Measurements from ENCODE around the gene PNMA8A. TPM values are rescaled to one million over a fixed set of nuclear protein-coding genes. Genes with fewer than 3 reads are reported as not detected.
A peak's percentile ranks its signal among the peaks of the same experiment; 100 is the strongest.

The PNMA8A gene
- total RNA-seq, 1 donor from 2014 or later, result 8.4 TPM

DNA sequence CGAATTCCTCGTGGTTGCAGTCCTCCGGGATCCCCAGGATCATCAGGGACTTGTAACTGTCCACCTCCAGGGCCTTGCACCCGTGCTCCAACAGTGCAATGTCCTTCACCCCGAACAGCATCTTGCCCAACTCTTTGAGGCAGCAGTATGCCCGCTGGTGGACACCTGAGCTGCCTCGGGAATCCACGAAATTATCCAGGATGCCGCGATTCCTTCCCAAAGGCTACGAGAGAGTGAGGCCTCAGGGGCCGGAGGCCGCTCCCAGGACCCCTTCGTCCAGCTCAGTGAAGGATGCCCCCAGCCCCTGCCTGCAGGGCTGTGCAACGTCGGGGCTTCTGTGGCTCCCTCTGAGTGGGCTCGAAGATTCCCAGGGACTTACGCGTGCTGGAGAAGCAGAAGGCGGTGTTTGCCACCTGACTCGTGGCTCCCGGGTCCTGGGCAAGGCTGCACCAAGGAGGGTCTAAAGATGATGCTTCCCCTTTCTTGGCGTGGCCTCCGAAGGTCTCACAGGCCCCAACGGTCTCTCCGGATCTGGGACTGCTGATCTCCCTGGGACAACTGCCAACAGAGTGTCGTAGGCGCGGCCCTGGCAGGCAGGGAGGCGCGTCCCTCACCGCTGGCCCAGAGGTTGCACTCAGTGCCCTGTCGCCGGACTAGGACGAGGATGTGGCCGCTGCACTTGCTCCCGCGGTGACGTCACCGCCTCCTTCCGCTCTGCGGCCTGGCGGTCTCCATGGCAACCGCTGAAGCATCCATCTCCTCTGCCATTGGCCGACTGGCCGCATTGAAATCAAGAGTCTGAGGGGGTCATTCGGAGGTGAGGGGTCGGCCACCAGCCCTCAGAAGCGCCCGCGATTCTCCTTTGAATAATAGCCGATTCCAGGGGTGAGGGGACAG lies 42.9 kb downstream of the PNMA8A start, which contains the start of gene PNMA8C:
PNMA8C (minus strand) TSS at position 698 of the 897 bp plus-strand sequence; CDS start at position 121, 577 bp downstream.
- no peaks in the 10 kb centered on the region for H3K36me3 ChIP-seq
- TF ChIP-seq, protein P1, sequence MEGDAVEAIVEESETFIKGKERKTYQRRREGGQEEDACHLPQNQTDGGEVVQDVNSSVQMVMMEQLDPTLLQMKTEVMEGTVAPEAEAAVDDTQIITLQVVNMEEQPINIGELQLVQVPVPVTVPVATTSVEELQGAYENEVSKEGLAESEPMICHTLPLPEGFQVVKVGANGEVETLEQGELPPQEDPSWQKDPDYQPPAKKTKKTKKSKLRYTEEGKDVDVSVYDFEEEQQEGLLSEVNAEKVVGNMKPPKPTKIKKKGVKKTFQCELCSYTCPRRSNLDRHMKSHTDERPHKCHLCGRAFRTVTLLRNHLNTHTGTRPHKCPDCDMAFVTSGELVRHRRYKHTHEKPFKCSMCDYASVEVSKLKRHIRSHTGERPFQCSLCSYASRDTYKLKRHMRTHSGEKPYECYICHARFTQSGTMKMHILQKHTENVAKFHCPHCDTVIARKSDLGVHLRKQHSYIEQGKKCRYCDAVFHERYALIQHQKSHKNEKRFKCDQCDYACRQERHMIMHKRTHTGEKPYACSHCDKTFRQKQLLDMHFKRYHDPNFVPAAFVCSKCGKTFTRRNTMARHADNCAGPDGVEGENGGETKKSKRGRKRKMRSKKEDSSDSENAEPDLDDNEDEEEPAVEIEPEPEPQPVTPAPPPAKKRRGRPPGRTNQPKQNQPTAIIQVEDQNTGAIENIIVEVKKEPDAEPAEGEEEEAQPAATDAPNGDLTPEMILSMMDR (IDR thresholded peaks at IDR 0.05; ENCODE audit: borderline replicate concordance), result no peak
- peak; percentile 75 for DNase-seq
- no peak within 1 kb of the TSS for H3K27ac ChIP-seq (replicated peaks)
- no peaks in the 10 kb centered on the region for H3K9me3 ChIP-seq (replicated peaks)
- peaks cover 31% of the 10 kb centered on the region for H3K4me1 ChIP-seq
- peak within 1 kb of the TSS; percentile 32 for H3K4me3 ChIP-seq
- H3K27me3 ChIP-seq (ENCODE audit: low read depth), result peaks cover 26% of the 10 kb centered on the region
- intact Hi-C loops (cut with micrococcal nuclease), result no loop called here

DNA sequence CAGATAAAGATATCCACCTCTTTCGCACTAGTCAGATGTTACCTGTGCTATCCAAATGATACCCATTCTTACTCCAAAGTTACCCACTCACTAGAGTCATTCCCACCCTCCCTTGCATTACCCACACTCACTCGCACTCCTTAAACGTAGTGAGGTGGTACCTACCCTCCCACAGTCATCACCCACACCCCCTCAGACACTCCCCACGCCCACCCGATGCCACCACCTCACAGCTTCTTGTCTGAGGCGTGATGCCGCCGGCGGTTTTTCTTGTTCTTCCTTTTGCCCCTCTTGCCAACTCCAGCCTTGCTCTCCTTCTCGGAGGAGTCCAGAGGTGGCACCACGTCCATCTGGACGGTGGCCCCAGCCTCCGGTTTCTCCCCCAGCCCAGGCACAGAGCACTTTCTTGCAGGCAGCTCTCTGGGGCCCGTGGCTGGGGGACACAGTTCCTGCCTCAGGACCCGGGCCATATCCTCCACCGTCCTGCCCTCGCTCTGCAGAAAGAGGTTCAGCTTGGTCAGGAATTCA lies 43.8 kb downstream of the PNMA8A start:
- Histone ChIP-seq H3K27ac (replicated peaks) (no peak overlapping the region), H3K4me1 (peaks cover 31% of the 10 kb centered on the region), H3K4me3 (no peak overlapping the region), H3K27me3 (ENCODE audit: low read depth) (peaks cover 27% of the 10 kb centered on the region), H3K9me3 (replicated peaks) (no peaks in the 10 kb centered on the region), H3K36me3 (no peaks in the 10 kb centered on the region)
- intact Hi-C loops (cut with micrococcal nuclease), result no loop called here
- TF ChIP-seq, protein P1 (IDR thresholded peaks at IDR 0.05; ENCODE audit: borderline replicate concordance), result no peak
- DNase-seq, result no peak

DNA sequence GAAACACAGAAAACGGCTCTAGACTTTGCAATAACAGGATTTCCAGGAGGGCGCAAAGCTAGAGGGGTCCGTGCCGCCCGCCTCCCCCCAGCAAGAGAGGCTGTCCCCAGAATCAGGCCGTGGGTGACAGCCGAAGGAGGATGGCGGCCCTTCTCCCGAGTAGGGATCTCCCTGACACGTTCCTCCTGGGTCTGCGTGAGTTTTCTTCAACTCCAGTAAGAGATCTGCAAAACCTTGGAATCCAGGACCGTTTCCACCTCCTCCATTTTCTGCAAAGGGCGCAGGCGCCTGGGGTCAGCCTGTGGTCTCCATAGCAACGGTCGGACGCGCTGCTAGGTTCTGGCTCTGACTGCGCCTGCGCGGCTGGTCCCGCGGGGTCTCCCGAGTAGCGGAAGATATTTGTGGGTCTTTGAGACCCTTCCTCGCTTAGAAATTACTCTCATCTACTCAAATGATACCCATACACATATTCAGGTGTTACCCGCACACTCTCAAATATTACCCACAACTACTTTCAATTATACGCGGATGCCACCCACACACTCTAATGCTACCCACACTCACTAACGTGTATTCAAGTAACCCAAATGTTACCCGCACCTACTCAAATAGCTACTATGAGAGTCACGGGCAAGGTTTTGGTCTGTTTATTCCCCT lies 44.7 kb downstream of the PNMA8A start:
- Histone ChIP-seq H3K9me3 (replicated peaks) (no peaks in the 10 kb centered on the region), H3K4me1 (peaks cover 31% of the 10 kb centered on the region), H3K4me3 (peak overlapping the region; percentile 72), H3K36me3 (no peaks in the 10 kb centered on the region), H3K27me3 (ENCODE audit: low read depth) (peaks cover 29% of the 10 kb centered on the region), H3K27ac (replicated peaks) (peak overlapping the region; percentile 70)
- DNase-seq, result peak; percentile 82
- TF ChIP-seq, protein P1 (IDR thresholded peaks at IDR 0.05; ENCODE audit: borderline replicate concordance), result no peak
- intact Hi-C loops (cut with micrococcal nuclease), result no loop called here

DNA sequence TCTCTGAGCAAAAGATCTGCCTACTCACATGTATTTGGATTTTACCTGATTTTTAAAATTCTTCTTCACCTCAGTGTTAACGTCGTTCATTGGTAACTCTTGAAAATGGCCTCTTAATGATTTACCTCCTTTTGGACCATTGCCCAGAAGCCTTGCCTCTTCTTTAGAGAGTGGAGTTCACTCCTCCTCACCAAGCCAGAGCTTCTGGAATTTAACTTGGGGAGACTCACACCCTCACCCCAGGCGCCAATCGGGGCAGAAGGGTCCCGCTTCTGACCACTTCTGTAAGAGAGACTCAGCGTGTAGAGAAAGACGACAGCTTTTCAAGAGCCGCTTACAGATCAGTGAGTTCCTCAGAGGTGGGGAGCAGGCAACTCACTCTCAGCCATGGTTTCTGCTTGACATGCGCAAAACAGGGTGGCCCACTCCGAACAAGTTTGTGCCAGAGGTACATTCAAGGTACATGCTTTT lies 45.3 kb downstream of the PNMA8A start:
- TF ChIP-seq, protein P1 (IDR thresholded peaks at IDR 0.05; ENCODE audit: borderline replicate concordance), result no peak
- intact Hi-C loops (cut with micrococcal nuclease), result no loop called here
- no peak for DNase-seq
- H3K4me1 ChIP-seq, result peaks cover 31% of the 10 kb centered on the region
- H3K9me3 ChIP-seq (replicated peaks), result no peaks in the 10 kb centered on the region
- H3K27me3 ChIP-seq (ENCODE audit: low read depth), result peaks cover 29% of the 10 kb centered on the region
- H3K36me3 ChIP-seq, result no peaks in the 10 kb centered on the region
- H3K27ac ChIP-seq (replicated peaks), result peak overlapping the region; percentile 70
- H3K4me3 ChIP-seq, result peak overlapping the region; percentile 72

DNA sequence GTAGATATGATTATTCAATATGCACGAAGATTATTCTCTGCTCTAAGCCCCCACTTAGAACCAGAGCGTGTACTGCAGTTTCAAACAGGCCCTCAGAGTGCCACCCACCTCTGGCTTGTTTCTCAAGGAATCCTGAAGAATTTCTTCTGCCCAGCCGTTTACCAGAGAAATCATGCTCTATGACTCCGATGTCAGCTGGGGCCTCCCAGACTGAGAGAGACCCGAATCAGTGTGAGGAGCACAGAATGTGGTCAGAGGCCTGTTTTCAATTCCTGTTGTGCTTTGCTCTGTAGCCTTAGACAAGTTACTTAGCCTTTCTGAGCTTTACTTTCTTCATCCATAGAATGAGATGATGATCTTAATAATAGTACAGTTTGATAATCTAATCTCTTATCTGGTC lies 48.2 kb downstream of the PNMA8A start:
- peaks cover 25% of the 10 kb centered on the region for H3K27me3 ChIP-seq (ENCODE audit: low read depth)
- H3K27ac ChIP-seq (replicated peaks), result no peak overlapping the region
- no peaks in the 10 kb centered on the region for H3K9me3 ChIP-seq (replicated peaks)
- DNase-seq, result no peak
- TF ChIP-seq, protein P1 (IDR thresholded peaks at IDR 0.05; ENCODE audit: borderline replicate concordance), result no peak
- intact Hi-C loops (cut with micrococcal nuclease), result no loop called here
- H3K36me3 ChIP-seq, result no peaks in the 10 kb centered on the region
- peaks cover 21% of the 10 kb centered on the region for H3K4me1 ChIP-seq
- no peak overlapping the region for H3K4me3 ChIP-seq
